ENCODE measurements around the gene GUCY2C.

DNA sequence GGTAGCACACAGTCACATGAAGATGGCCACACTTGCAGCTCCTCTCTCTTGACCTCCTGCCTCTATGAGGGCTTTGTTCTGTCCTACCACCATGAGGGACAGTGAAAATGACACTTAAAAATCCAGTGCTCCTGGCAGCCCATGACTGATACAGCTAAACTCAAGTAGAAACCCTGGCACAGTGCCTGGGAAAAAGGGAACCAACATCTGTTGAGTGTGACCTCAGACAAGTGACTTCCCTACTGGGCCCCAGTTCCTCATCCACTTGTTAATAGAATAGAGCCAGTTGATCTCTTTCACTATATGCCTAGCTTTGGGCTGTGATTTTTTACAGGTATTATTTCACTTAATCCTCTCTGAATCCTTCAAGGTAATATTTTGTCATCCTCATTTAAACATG lies 4.8 kb downstream of the GUCY2C start:
- TF ChIP-seq CTCF (conservative IDR thresholded peaks at IDR 0.05; ENCODE audit: low read depth, low read length) = no peak
- no peak for TF ChIP-seq EZH2 (IDR thresholded peaks at IDR 0.05; ENCODE audit: borderline replicate concordance, low read depth, low read length, poor library complexity, severe bottlenecking)
